HK-2 (cell line): ENCODE measurements around the gene MAGIX.
A peak's percentile ranks its signal among the peaks of the same experiment; 100 is the strongest.

Source experiments
- DNase-seq: peaks from one replicate; pipeline ENCODE4 v3.0.0-alpha.2; 2018; ENCODE audit not compliant: unreplicated experiment

MAGIX gene

DNA sequence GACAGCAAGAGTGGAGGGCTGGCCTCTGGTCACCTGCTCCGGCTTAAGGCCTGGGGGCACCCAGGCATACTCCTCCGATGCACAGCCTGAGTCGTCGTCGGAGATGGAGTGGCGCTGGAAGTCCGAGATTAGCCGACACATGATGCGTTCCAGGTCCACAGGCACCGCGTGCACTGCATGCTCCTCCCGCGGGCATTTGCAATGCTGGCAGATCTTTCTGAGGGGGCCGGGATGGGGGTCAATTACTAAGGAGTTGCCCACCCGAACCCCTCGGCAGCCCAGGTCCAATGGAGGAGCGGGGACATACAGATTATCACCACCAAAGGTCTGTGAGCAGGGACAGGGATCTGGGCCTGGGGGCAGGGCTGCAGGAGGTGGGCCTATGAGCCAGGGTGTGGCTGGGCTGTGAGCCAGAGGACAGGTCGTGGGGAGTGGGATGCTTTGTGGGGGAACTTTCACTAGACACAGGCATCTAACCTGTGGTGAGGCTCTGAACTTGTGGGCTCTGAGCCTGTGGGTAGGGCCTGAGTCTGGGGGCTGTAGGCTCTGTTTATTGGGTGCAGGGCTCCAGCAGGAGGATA lies 21.2 kb downstream of the MAGIX start:
- DNase-seq, result no peak

DNA sequence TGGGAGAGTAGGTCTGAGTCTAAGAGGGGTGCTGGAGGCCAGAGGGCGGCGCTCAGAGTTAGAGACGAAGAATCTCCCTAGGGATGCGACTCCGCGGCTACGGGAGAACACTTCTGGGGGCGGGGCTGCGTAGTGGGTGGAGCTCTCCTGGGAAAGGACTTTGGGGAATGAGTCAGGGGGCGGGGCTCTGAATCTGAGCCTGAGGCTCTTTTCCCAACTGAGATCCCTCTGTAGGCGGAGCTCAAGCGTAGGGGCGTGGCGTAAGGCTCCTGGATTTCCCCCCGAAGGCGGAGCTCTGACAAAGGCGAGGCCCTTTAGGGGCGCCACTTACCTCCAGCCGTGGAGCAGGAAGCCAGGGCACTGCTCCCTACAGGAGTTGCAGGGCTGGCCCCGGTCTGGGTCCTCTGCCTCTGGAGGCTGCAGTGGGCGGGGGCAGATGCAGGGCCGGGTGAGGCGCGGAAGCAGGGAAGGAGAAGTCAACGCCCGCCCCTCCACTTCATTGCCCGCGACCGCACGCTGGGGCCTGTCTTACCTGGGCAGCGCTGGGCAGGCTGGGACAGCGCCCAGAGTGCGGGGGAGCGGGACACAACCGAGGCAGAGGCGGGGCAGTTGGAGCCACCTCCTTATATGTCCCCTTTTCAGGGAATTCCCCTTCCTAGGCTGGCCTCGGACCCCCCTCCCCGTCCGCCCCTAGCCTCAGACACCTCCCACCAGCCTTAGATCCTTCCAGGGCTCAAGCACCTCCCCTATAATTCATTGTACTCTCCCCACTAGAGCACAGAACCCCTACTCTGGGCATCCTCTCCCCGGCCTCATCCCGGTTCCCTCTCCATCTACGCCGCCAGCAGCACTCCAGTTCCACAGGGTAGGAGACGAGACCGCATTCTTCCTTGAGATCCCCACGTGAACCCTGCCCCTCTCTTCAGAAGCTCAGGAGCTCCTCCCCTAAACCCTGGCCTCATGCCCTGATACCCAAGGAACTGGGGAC lies 22.0 kb downstream of the MAGIX start:
- no peak for DNase-seq

DNA sequence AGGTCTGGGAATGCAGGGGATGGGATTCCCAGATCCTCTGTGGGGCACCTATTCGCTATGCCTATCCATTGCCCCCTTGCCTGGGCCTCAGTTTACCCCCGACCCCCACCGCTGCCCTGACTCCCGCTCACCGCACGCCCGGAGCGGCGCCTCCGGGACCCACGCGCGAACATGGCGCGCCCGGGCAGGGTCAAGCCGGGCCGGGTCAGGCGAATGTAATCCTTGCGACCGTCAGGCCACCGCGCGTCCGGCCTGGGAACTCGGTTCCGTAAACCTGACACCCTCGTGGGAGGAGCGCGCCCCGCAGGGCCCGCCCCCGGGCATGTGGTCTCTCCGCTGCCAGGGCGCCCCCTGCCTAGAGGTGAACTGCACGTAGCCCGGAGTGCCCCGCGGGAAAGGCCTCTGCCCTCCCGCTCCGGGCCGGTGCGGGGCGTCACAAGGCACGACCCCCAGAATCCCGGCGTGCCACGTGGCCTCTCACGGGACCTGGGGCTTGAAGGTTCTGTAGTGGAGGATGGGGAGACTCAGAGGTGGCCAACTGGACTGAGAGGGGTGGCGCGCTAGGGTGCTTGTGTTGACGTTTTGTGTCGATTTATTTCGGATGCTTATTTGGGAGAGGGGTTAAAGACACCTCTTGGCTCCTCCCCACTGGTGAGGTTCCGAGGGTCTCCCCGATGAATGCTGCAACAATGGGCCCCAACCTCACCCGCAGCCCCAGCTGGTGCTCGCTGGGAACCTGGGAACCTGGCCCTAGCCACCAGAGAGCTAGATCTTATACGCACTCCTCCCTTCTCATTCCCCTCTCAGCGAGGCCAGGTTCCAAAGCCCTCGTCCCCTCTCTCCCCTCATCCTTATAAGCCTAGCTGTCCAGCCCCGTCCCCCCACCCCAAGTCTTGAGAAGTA lies 23.8 kb downstream of the MAGIX start, which contains the start of gene PRICKLE3:
Gene PRICKLE3 (minus strand): TSS at position 249 of the 903 bp plus-strand sequence. CDS start 76 bp downstream, at position 173.
- DNase-seq, result peak; percentile 80

DNA sequence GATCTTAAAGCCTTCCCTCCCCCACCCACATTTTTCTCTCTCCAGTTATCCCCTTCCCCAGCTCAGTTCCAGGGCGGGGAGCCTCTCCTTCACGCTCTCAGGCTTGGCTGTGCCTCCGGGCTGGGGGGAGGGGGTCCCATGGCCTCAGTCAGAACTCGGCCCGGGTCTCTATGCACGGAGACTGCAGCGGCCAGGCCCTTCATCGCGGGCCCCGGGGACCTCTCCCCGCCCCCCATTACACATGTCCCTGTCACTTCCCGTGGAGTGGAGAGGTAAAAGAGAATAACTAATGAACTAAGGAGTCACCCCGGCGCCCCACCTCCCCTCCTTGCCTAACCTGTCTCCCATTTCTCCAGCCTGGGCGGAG lies 24.5 kb downstream of the MAGIX start:
- no peak for DNase-seq

DNA sequence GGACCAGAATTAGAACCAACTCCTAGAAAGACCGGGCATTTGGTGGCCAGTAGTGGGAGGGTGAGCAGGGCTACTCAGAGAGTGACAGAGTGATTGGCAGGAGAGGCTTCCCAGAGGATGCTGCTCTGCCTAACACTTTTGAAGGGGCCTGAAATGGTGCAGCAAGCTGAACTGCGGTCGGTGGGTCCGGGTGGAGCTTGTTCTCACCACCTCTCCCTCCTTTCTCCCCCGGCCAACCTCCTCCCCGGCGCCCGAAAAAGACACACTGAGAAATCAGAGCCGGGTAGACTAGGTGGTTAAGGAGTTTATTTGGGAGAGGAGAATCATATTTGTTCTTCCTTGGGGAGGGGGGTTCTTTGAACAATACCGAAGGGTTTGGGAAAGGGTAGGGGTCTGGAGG lies 25.0 kb downstream of the MAGIX start:
- no peak for DNase-seq

DNA sequence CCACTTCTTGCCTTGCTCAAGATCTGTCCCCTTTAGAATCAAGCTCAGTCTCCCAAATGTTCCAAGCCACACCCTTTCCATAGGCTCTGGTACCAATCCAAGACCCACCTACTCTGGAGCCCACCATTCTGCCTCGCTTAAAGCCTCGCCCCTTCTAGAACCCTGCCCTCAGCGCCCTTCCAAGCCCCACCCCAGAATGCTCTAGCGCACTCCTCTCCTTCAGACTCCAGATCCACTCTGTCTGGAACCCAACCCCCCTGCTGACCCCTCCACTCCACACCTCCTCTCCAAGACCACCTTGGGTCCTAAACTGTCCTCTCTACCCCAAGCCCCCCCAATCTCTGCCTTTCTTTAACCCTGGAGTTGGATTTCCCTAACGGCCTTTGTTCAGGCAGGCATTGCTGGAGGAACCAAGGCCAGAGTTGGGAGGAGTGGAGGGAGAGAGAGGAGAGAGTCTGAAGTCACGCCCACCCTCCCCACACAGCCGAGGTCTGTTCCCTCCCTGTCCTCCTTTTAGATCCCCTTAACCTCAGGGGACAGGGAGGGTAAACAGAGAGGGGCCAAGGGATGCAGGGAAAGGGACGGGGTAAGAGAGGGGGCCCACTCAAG lies 26.0 kb downstream of the MAGIX start:
- DNase-seq, result no peak

DNA sequence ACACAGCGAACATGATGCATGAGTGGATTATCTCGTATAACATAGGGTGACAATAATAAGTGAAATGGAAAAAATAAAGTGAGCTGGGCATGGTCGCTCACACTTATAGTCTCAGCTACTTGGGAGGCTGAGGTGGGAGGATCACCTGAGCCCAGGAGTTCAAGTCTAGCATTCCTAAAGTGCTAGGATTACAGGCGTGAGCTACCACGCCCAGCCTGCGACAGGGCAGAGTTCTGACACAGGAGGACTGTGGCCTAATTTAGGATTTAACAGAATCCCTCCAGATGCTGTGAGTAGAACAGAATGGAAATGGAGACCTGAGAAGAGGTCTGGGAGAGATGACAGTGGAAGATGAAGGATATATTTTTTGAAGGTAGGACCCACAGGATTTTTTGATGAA lies 27.0 kb downstream of the MAGIX start:
- no peak for DNase-seq

DNA sequence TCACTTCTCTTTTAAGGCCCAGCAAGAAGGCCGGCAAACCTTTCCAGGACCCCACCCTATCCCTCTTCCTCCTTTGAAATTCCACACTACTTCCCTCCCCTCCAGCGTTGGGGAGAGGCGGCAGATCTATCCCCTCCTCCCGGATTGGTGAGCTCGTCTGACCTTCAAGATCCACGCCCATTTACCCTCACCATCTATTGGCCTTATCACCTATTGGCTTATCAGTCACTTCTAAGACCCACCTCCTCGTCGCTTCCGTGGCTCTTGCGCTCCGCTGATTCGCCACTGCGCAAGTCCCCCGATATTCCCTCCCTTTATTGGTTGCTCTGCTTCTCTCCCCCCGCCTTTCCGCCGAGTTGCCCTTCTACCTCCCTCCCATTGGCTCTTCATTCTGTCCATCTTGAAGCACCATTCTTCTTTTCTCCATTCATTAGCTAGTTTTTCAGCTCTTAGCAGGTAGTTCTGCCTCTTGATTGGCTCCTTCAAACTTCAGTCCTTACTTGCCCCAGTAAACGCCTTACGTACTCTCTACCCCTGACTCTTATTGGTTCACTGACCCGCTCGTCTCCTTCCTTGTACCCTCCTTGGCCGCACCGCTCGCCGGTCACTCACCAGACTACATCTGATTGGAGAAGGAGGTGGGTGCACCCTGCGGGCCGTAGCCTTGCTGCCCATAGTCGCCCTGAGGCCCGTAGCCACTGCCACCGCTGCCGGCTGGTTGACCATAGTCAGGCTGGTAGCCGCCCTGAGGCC lies 28.4 kb downstream of the MAGIX start:
- peak; percentile 91 for DNase-seq

DNA sequence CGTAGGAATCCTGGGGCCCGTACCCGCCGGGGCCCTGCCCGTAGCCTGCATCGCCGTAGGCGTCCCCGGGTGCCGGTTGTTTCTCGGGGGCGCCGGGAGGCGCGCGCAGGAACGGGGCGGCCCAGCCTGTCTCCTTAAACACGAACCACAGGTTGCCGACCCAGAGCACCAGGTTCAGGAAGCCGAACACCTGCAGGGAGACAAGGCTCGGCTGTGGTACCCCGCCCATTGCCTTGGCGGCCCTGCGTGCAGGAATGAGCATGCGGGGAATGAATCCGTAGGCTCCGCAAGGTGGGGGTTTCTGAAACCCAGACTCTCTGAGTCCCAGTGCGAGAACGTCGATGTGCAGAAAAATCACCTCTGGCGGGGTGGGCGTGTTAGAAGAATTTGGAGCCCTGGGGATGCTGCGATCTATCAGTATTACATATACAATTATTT lies 29.0 kb downstream of the MAGIX start:
- no peak for DNase-seq

DNA sequence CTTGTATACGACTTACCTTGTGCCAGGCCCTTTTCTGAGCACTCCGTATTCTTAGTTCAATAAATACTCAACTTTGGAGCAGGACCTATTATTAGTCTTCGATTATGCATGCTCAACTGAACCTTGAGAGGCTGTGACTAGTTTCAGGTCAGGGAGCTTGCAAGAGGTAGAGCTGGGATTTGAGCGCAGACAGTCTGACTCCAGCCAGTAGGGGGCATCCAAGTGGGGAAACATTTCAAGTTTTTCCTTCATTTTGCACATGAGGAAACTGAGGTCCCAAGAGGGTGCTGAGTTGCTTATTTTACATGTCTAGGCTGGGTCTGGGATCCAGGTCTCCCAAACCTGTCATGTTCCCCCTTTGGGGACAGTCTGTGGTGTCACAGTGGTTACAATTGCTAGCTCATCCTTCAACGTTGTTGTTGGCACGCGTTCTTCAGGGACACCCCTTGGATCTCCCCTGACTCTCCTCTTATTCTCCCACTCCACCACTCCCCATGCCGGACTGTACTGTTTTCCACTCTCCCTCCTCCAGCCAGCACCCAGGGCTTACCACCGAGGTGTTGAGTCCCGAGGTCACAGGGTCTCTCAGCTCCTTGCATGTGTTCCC lies 30.3 kb downstream of the MAGIX start:
- DNase-seq, result no peak

DNA sequence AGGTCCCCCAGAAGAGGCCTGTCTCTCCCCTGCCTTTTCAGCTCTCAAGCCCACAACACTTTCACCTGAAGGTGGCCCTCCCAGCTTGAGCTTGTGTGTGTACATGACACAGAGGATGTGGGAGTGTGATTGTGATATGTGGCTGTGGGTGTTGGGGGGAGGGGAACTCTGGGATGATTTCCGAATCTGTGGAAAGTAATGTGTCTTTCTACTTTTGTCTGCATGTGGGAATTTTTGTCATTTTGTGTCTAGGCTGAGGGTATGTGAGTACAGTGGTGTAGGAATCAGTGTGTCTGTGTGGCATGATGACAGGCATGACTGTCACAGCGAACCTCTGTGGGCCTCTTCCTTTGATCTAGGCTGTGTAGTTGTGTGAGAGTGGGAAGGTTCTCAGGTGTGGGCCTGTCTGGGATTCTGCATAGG lies 31.0 kb downstream of the MAGIX start:
- no peak for DNase-seq

DNA sequence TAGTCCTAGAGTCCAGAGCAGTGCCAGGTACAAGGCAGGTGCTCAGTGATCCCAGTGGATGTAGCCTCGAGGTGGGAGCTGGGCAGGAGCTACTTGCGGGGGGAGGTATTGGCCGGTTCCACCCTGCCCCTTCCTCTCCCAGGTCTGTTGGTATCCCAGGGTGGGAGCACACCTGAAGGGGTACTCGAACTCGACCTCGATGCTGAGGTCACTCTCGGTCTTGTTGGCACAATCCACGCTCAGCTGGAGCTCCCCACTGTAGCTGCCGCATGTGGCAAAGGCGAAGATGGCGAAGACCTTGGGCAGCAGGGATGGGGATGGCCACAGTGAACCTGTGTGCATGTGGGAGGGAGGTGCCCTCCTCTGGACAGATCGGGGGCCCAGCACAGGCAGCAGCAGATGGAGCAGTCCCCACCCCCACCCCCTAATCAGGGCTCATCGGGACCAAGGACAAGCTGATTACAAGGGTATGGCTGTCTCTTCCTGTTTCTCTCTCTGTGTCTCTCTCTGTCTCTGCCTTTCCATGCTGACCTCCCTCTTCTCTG lies 35.1 kb downstream of the MAGIX start:
- no peak for DNase-seq

DNA sequence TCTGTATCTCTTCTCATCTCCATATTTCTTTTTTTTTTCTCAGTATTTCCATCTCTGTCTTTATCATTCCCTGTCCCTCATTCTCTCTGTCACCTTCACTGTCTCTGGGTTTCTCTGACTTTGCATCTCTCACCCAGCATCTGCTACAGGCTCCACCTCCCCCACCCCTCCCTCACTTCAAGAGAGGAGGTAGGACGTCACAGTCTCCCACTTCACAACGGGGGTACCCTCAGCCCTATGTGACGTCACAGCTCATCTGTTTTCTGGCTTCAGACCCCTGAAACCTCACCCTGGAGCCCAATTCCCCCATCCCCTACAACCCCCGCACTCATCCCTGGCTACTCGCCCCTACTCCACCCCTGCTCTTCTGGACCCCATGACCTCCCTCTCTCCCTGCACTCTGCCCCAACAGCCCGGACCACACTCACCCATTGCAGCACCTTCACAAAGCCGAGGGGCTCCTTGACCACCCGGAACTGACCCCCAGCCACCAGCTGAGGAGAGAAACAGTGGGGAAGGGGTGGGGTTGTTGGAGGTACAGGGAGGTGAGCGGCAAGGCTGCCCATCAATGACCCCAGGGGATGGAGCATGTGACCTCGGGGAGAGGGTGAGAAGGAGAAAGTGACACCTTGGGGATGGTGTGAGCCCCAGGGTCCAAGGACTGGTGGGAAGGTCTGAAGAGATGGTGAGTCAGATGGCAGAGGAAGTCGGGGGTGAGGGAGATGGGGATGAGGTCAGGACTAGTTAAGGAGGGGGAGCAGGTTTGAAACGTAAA lies 36.2 kb downstream of the MAGIX start:
- no peak for DNase-seq

DNA sequence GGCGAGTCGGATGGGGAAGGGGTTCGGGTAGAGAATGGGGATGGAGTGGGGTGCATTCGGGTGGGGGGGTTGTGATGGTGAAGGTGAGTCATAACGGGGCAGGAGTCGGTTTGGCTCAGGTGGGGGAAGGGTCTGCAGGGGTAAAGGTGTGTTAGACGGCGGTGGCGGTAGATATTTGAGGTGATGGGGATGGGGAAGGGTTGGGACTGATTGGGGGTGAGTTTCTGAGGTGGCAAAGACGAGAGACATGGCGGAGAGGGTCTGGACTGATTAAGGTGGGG lies 36.7 kb downstream of the MAGIX start:
- no peak for DNase-seq

DNA sequence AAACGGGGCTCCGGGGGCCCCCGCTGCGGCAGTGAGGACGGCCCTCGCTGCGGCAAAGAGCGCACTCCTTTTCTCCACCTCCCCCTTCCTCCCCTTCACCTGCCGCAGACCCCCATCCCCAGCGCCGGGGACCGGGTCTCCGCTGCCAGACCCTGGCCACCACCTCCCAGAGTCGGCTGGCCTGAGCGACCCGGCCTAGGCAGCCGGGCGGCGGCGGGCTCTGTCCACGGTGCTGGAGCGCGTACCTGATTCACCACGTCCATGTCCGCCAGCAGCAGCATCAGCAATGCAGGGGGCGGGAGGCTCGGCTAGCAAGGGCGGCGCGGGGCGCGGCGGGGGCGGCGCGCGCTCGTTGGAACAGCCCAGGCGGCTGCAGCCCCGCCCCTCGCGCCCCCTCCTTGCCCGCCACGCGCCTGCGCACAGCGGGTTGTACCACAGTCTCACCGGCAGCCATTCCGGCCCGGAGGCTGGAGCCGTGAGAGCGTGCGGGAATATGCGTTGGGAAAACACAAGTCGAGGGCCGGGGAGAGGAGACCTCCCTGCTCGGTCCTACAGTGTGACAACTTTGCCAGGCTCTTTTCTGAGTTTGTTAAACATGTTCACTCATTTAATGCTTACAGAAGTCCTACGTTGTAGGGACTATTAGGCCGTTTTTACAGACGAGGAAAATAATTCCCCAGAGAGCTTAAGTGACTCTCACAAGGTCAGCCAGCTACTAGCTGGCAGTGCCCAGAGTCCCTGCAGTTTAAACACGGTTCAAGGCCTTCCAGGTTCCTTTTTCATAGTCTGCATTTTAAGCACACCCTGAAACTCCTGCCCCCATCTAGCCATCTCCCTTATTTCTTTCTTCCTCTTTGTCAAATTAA lies 37.6 kb downstream of the MAGIX start, which contains the start of gene SYP:
Gene SYP (minus strand): TSS at position 288 of the 866 bp plus-strand sequence. CDS start 7 bp downstream, at position 281.
- peak; percentile 93 for DNase-seq

DNA sequence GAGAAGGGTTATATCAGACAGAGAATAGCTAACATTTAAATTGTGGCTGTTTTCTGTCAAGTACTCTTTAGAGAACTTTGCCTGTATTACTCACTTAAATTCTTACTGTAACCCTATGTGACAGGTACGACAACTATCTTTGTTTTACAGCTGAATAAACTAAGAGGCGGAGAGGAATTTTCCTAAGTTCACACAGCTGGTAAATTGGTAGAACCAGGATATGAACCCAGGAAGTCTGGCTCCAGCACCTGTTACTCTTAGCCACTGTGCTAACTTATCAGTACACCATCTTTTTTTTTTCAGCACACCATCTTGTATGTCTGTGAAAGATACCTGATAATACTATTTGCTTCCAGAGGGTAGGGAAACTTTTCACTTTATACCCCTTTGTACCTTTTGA lies 39.5 kb downstream of the MAGIX start:
- DNase-seq, result no peak

DNA sequence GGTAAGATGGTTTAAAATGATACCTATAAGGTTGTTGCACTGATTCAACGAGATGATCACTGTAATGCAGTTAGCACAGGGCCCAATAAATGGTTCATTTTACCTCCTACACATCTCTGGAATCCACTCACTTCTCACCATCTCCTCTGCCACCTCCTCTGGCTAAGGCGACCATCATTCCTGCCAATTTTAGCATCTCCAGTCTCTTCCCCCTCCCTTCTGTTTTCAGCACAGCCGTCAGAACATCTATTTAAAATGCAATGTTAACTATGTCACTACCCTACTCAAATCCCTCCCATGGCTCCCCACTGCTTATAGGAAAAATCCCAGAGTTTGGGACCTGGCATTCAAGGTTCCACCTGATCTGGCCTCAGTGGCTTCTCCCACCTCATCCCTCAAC lies 41.0 kb downstream of the MAGIX start:
- DNase-seq, result no peak

DNA sequence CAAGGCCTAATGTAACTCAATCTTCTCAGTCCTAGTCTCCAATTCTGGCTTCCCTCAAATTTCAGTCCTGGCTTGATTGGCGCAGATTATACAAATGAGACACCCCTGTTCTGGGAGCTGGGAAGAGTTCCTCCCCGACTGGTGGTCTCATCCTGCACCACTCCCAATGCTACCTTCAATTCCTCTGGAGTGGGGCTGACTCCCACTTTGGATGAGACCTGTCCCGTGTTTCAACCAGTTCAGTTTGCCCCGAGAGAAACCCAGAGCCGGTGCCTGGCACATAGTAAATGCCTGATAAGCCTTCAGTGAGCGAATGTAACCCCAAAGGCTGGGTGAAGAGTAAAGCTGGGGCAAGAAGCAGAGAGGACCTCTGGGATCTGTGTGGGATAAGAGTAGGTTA lies 41.5 kb downstream of the MAGIX start:
- no peak for DNase-seq

DNA sequence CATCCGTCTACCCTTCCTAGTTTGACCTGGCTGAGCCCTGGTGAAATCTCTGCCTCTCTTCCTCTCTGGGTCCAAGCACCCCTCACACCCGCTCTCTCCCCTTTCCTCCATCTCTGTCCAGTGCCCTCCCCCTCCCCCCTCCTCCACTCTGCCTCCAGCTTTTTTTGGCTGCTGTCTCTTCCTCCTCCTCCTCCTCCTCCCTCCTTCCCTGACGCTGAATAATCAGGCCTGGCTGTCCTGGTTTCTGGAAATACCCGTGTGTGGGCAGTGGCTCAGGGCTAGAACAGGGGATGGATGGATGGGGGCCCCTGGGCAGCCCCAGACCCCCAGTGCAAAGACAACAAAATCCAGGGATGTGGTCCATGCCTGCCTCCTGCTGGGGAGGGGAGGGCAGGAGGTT lies 42.2 kb downstream of the MAGIX start:
- no peak for DNase-seq
